Purkinje cell (primary cell): ENCODE measurements around the gene DHPS. TPM values are rescaled to one million over a fixed set of nuclear protein-coding genes. Genes with fewer than 3 reads are reported as not detected.

ENCODE experiments used
- polyA plus RNA-seq: library from polyadenylated mRNA; unstranded; fragments of >200 nt; fragmentation: Nextera tagmentation; gene quantifications from 2 replicates; pipeline ENCODE4 v1.2.1, GENCODE V29; 2014

The DHPS gene
- polyA plus RNA-seq, result 54.0 and 71.6 TPM in 2 replicates

DNA sequence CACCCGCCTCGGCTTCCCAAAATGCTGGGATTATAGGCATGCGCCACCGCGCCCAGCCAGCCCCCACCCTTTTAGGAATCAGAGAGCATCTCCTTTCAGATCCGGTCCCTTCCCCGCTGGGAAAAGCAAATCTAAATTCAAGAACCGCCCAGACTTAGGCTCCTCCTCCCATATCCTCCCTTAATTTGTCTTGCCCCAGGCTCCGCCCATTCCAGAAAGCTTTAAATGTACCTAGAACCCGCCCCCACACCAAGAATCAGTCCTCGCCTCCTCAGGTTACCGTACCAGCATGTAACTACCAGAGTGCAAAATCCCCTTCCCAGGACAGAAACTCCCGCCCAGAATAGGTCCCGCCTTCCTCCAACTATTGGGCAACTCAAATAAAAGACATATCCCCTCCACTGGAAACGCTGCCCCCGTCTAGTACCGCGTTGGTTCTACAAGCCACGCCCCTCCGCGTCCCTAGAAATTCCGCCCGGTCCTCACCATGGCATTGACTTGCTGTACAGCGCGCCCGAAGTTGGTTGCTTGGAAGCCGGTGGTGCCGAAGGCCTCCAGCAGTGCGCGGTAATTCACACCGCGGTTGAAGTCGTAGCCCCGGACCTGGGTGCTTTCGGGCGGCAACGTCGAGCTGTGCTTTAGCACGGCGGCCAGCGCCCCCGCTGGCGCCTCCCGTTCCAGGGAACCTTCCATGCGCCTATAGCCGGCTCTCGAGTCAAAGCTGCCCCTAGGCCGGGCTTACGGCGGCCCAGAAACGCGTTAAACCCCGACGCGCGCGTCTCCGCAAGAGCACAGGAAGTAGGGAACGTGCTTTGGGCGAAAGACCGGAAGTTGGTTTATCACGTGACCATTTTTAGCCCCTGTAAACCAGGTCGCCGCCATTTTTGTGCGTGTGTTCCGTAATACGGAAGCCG, at the start of gene DHPS:
Gene DHPS (minus strand): TSS at position 807 of the 914 bp plus-strand sequence. CDS start 114 bp downstream, at position 693.

DNA sequence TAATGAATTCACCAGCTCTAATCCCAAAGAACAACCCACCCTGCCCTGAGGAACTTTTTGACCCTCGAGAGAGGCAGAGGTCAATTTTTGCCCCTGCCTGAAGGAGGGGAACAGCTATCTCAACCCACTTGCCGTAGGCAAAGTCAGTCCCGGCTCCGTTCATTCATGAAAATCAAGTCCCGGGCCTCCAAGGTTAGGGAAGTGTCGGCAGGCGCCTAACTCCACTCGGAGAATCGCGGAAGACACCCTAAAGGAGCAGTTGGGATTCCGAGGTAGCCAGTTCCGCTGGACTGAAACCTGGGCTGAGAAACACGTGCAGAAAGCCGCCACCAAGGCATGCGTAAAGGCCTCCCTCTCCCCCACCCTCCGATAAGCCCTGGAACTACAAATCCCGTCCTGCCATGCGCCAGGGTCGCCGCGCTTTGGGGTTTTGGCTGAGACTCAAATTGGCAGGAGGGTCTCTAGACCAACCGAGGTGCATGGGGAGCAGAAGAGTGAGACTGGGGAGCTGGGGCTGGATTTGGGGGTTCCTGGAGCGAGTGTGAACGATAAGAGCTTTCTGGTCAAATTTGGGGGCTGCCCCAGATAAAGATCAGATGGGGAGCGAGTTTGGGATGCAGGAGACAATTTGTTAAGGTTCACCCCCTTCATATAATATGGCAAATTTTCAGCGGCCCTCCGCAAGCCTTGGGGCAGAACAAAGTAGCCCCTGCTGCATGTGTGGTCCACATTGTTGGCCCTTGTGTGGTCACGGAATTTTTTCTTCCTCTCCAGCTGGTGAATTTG, 42.2 kb upstream of the DHPS start, which contains the start of gene TNPO2:
Gene TNPO2 (minus strand): TSS at position 292 of the 786 bp plus-strand sequence. CDS start 2,955 bp downstream, outside the sequence.

DNA sequence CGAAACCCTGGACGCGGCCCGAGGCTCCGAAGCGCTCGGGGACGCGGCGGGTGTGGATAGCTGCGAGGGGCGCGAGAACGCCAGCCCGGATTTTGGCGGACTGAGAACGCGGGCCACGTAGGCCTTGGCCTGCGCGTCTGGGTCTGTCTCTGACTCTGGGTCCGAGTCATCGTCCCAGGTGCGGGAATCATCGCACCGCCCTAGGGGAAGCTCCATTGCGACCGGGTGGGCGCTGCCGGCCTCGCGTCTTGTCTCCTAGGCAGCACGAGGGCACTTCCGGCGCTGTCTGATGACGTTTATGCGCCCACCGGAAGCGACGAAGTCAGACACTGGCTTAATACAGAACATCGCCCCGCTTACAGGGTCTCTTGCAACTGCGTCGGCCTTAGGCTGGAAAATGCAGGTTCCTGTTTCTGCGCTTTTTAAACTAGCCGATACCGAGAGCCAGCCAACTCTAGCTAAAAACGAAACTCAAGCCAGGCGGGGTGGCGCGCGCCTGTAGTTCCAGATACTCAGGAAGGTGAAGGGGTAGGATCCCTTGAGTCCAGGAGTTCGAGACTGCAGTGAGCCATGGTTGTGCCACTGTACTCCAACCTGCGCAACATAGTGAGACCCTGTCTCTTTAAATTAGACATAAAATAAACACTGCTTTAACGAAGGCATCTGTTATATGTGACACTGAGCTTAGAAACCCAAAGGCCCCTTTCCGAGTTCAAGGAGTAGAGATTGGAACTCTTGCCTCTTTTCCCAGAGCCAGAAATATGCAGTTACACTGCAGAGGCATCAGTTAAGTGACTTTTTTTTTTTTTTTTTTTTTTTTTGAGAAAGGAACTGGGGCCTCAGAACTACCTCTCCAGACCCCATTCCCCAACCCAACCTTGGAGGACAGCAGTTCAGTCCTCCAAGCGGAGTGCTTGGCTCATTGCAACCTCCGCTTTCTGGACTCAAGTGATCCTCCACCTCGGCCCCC, 15.0 kb upstream of the DHPS start, which contains the start of gene FBXW9:
Gene FBXW9 (minus strand): TSS at position 266 of the 970 bp plus-strand sequence. CDS start 50 bp downstream, at position 216.

DNA sequence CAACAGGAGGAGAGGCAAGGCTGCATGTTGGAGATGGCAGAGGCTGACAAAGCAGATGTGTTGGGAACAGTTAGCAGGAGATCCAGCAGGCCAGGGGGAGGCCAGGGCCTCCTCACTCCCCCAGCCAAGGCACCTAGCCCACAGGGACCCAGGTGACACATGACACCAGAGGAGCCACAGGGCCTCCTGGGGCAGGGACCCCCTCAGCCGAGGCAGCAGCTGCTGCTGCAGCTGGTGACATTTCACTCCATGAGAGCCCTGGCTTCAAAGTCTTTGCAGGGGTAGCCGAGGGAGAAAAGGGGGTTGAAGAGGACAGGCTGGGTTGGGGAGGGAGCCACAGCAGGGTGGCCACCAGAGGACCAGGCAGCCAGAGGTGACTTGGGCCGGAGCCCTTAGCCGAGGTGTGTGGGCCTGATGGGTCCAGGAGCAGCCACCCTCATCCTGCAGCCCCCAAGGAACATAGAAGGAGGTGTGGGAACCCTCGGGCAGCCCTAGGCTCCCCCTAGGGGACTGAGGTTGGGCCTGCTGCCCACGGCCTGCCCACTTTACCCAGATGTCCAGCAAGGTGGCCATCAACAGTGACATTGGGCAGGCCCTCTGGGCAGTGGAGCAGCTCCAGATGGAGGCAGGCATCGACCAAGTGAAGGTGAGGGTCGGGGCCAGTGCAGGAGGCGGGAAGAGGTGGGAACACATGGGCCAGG, 6.0 kb upstream of the DHPS start, which contains the start of gene GNG14:
Gene GNG14 (plus strand): TSS at position 503 of the 701 bp plus-strand sequence. CDS start 51 bp downstream, at position 554.

DNA sequence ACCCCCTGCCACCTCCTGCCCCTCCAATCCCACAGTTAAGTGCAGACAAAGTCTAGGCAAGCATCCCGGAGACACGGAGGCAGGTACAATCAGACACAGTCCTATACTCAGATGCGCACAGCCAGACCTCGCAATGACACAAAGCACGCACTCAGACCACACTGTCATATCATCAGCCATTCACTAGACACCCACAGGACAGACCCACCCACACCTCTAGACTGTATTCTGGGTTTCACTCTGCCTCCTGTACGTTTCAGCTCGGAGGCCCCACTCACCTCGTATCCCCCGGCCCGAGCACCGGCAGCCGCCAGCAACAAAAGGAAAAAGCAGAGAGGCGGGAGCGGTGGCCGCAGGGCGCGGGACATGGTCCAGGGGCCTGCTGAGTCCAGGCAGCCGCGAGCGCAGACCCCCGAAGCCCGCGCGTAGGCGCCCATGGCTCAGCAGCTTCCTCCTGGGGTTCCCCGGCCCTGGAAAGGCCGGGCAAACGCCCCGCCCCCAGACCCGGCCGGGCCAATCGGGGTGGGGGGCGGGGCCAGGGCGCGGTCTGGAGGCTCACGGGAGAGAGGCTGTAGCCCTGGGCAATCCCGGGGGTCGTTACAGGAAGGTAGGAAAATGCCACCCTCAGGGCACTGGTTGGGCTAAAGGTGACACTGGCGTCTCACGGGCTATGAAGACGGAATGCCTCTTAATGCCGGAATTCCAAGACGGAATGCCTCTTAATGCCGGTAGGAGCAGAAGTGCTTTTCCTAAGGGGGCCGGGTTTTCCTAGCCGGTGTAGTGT, 15.2 kb downstream of the DHPS start, which contains the start of the genes MAN2B1 and WDR83:
Gene MAN2B1 (minus strand): TSS at position 478 of the 784 bp plus-strand sequence. CDS start 41 bp downstream, at position 437.
Gene WDR83 (plus strand): TSS at position 543 of the 784 bp plus-strand sequence. CDS start 2,984 bp downstream, outside the sequence.

Other genes starting within 250 kb of the DHPS start
- gene ZNF443, start 240.9 kb downstream of the DHPS start, polyA plus RNA-seq, result 3.9 and 5.5 TPM in 2 replicates
- gene ZNF709, start 197.1 kb downstream of the DHPS start, polyA plus RNA-seq, result 2.4 and 4.3 TPM in 2 replicates
- gene ZNF564, start 130.4 kb downstream of the DHPS start, polyA plus RNA-seq, result 1.0 and 4.2 TPM in 2 replicates
- gene ZNF490, start 71.1 kb downstream of the DHPS start, polyA plus RNA-seq, result 2.1 and 3.1 TPM in 2 replicates
- gene ZNF791, start 71.0 kb downstream of the DHPS start, polyA plus RNA-seq, result 11.3 and 13.7 TPM in 2 replicates
- 2.5 TPM in 1 of 2 replicates, not detected in the other for gene MAN2B1, start 15.1 kb downstream of the DHPS start, polyA plus RNA-seq
- gene WDR83, start 15.1 kb downstream of the DHPS start, polyA plus RNA-seq, result 15.0 and 22.2 TPM in 2 replicates
- not detected in 2 replicates for gene GNG14, start 6.1 kb upstream of the DHPS start, polyA plus RNA-seq
- 0.31 and 0.50 TPM in 2 replicates for gene FBXW9, start 14.8 kb upstream of the DHPS start, polyA plus RNA-seq
- gene TNPO2, start 42.1 kb upstream of the DHPS start, polyA plus RNA-seq, result 31.5 and 39.0 TPM in 2 replicates
- 64.1 and 73.9 TPM in 2 replicates for gene TRIR, start 52.8 kb upstream of the DHPS start, polyA plus RNA-seq
- 20.2 and 38.0 TPM in 2 replicates for gene GET3, start 55.6 kb upstream of the DHPS start, polyA plus RNA-seq
- not detected in 2 replicates for gene BEST2, start 69.9 kb upstream of the DHPS start, polyA plus RNA-seq
- 16.2 and 27.2 TPM in 2 replicates for gene HOOK2, start 93.7 kb upstream of the DHPS start, polyA plus RNA-seq
- gene JUNB, start 109.6 kb upstream of the DHPS start, polyA plus RNA-seq, result 1.1 TPM in 1 of 2 replicates, not detected in the other
- 1,541 and 1,786 TPM in 2 replicates for gene PRDX2, start 119.9 kb upstream of the DHPS start, polyA plus RNA-seq
- 3.0 TPM in 1 of 2 replicates, not detected in the other for gene THSD8, start 120.2 kb upstream of the DHPS start, polyA plus RNA-seq
- 0.42 and 6.5 TPM in 2 replicates for gene RNASEH2A, start 124.7 kb upstream of the DHPS start, polyA plus RNA-seq
- gene RTBDN, start 152.7 kb upstream of the DHPS start, polyA plus RNA-seq, result 8.2 TPM in 1 of 2 replicates, not detected in the other
- gene MAST1, start 156.6 kb upstream of the DHPS start, polyA plus RNA-seq, result 2.5 and 5.0 TPM in 2 replicates
- 1.5 and 2.8 TPM in 2 replicates for gene DNASE2, start 199.6 kb upstream of the DHPS start, polyA plus RNA-seq
- gene KLF1, start 205.3 kb upstream of the DHPS start, polyA plus RNA-seq, result not detected in 2 replicates
- 7.2 and 8.1 TPM in 2 replicates for gene GCDH, start 209.3 kb upstream of the DHPS start, polyA plus RNA-seq
- not detected in 2 replicates for gene SYCE2, start 237.4 kb upstream of the DHPS start, polyA plus RNA-seq